ENCODE measurements around the gene UNC5B.

The UNC5B gene

DNA sequence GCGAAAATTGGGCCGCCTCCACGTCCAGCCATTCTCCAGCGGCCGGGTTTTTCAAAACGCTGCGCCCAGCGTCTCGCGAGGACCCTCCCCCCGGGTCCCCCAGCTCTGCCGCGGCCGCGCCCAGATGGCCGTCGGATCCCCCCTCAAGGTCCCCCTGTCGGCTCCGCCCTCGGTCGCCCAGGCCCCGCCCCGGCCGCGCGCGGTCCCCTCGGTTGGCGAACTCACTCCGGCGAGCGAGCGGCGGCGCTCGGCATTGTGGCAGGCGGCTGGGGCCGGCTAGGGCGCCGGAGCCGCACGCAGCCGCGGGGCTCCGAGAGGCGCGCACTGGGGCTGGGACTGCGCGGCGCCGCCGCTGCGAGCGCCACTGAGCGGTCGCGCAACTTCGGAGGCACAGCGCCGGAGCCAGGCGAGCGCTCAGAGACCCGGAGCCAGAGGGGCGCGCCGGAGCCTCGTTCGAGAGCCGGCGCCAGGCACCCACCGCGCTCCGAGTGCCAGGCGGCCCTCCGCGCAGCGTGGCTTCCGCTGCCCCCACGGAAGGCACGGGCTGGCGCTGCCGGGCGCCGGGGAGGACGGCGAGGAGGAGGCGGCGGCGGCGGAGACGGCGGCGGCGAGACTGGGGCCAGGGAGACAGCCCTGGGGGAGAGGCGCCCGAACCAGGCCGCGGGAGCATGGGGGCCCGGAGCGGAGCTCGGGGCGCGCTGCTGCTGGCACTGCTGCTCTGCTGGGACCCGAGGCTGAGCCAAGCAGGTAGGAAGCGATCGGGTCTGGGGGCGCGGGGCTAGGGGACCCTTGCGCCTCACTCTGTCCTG is at the start of gene UNC5B:
UNC5B (plus strand) TSS at position 253 of the 809 bp plus-strand sequence; CDS start at position 669, 416 bp downstream.
- peak; percentile 74 for DNase-seq

DNA sequence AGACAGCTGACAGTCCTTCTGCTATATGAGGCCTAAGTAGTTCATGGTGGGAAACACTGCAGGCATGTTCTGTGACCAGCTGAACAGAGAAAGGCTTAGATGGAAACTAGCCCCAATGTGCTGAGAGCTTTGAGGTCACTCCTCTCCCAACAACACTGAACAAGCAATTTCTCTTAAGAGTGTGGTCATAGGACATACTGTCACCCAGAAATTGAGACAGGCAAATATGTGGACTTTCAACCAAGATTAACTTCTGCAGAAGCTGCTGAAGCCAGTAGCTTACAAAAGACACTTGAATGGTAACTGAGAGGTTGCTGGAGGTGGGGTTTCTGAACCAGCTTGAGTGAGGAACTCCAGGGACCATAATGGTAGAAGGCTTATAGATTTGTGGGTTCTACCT is 38.9 kb upstream of the UNC5B start:
- DNase-seq = no peak

DNA sequence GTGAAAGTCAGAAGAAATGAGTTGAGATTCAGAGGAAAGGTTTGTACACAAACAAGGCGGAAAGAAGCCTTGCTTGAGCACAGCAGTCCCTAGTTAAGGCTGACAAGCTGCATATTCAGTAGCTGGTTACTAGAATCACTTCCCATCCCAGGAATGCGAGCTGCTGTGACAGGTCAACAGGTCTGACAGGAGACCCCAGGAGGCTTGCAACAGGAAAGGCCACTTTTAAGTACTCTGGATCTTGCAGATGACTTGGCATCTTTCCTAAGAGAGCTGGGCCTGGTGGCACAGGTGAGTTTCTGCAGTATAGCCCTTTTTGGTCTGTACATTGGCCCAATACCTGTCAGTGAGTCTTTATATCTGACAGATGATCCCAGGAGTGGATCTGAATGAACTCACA is 35.7 kb upstream of the UNC5B start:
- DNase-seq = no peak

DNA sequence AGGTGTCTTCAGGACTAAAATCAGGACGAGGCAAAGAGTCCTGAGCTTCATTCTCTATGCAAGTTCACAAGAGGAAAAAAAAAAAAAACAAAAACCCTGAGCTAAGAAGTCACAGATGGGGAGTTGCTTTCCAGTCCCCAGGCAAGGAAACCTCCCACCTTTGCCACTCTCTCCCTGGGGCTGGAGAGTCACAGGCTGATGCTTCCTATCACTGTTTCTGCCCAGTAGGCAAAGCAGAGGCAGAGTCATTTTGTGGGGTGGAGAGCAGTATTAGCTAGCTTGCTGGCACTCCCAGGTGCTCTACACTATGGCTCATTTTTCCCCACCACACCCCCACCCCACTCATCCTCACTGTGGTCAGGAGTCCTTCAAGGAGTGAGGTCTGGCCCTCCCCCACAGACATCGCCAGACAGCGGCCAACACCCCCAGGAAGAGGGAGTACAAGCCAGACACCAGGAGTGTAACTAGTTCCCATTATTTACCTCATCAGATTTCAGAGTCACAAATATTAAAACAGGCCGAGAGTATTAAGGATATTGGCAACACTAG is 34.6 kb upstream of the UNC5B start:
- DNase-seq = no peak

DNA sequence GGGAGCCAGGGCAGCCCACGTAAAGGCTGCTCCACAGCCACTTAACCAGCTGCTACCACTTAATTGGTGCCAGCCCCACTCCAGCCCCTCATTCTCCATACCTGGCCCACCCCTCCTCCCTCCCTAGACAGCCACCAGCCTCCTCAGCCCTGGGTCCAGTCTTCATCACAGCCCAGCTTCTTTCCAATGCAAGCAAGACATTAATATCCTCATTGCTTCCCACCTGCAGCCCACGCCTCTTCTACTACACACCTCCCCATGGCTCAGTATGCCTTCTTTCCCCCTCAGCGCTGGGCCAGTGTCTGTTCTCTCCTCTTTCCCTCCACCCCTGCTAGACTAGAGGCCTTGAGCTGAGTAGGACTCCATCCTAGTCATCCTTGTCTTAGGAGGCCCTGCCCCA is 33.5 kb upstream of the UNC5B start:
- no peak for DNase-seq

DNA sequence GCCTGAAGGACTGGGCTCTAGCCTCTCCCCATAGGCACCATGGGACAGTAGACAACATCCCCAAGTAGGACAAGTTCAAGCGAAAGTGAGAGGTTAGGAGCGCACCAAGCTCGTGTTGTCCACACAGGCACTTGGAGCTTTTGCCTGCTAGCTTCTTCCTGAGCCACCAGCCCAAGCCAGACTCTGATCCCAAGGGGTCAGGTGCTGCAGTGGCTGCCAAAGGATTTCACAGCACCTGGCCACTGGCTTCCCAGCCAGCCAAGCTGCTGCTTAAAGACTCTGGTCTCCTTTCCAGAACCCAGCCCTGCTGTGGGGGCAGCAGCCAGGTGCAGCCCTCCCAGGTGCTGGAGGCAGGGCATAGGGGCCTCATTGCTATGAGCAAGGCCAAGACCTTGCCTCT is 33.0 kb upstream of the UNC5B start:
- no peak for DNase-seq

DNA sequence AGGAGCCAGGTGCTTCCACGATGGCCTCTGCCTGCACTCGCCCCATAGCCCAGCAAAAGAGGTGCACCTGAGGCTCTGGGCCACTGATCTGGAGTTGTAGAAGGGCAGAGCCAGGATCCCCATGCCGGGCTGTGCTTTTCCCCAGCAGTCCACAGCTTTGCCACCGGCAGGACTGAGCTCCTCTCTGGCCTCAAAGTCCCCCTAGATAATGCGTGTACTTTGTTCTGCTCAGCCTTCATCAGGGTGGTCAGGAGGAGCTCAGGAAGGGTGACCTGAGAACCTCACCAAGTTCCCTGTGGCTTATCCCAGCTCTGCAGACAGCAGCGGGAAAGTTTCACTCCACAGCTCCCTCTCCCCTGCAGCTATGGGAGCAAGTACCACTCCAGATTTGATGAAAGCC is 27.9 kb upstream of the UNC5B start:
- no peak for DNase-seq

DNA sequence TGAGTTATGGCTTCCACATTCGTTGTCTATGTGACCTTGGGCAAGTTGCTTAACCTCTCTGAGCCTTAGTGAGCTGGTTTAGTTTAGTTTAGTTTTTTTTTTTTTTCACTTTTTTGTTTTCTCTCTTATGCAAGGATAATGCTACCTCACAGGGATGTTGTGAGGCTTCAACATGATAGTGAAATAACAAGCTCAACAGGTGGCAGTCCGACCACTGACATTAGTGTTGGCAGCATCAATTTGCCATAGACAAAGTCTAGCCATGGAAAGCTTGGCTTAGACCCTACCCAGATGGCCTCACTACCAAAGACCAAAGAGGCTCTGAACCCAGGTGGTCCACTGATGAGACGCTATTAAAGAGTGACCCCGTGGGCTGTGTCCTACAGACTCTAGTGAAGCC is 27.2 kb upstream of the UNC5B start:
- no peak for DNase-seq

DNA sequence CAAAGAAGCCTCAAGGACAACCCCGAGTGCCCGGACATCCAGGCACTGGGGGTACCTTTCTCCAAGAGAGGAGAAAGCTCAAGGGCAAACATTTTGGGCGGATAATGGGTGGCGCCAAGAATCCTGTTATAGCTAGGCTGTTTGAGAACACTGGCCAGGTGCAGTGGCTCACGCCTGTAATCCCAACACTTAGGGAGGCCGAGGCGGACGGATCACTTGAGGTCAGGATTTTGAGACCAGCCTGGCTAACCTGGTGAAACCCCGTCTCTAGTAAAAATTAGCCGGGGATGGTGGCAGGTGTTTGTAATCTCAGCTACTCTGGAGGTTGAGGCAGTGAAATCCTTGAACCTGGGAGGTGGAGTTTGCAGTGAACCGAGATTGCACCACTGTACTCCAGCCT is 25.2 kb upstream of the UNC5B start:
- no peak for DNase-seq

DNA sequence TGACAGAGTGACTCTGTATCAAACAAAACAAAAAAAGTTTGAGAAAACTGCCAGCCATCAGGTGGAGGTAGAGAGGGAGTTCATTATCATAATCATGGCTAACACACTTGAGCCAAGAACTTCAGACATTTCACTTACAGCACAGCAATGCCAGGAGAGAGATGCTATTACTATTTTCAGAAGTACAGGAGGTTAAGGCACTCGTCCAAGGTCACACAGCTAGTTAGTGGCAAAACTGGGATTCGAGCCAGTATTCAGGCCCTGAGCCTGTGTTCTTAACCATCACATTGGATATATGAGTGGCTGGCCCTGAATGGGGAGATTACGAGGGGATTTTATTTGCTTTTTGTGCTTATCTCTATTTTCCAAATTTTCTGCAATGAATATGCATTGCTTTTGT is 24.8 kb upstream of the UNC5B start:
- DNase-seq = no peak

DNA sequence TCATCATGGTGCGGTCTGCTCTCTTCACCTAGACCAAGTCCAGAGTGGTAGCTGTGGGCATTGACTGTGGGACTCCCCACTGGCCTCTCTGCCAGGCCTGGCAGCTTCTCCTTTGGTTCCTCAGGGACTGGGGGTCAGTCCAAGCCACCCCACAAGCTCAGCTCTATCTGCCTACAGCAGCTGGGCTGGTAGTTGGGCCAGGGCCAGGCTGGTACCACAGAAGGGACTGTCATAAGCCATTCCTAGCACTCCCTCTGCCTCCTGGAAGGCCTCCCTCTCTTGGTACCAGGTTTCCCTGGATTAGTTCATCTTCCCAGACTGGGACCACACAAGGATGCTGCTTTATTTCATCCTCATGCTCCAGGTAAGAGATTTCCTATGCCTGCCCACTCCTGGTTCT is 24.2 kb upstream of the UNC5B start:
- DNase-seq = no peak

DNA sequence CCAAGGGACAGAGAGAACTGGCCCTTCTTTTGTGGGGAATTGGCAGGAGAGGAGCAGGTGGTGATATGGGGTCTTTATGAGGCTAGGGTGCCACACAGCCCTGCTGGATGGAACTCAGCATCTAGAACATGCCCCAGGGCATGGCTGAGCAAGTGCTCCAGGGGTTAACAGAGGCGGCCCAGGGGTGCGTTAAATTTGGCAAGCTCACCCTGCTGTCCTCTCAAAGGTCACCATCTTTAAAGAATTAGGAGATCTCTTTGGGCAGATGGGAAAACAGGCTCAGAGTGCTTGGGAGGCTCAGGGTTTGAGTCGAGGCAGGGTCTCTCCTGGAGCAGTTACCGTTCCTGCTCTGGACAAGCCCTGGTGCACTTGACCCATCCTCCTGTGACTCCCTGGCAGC is 21.4 kb upstream of the UNC5B start:
- no peak for DNase-seq

DNA sequence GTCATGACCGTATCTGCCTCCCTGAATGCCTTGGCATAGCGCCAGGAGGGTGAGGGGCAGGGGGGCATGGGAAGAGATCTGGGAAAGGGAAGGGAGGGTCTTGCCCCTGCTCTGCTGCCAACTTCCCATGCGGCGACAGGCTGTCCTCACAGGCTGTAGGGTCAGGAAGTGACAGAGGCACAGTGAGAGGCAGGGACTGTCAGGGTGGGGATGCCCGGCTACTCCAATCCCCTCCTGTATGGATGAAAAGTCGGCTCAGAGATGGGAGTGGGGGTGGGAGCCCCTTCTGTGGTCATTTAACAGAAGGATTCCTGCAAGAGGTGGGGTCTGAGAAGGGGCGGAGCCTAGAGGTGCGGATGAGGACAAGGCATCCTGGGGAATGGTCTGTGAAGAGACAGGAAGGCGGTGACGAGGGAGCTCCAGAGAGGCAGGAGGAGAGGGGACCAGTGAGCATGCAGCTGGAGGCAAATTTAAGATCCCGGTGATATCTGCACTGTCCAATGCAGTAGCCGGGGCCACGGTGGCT is 20.8 kb upstream of the UNC5B start:
- DNase-seq = no peak

DNA sequence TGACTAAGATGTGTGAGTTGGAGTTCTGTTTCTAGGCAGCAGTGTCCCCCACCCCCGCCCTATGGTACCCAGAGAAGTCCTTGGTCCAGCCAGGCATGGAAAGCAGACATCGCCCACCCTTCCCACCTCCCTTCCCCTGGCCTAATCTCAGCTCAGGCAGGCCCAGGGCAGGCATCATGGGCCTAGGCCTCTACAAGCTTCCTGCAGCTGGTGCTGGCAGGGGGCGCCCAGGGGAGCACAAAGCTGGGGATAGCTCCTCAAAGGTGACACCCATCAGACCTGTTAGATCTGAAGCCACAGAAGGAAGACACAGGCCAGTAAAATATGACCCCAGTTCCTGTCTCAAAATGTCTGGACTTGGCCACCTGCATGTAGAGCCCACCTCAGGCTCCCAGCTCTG is 18.9 kb upstream of the UNC5B start:
- no peak for DNase-seq

DNA sequence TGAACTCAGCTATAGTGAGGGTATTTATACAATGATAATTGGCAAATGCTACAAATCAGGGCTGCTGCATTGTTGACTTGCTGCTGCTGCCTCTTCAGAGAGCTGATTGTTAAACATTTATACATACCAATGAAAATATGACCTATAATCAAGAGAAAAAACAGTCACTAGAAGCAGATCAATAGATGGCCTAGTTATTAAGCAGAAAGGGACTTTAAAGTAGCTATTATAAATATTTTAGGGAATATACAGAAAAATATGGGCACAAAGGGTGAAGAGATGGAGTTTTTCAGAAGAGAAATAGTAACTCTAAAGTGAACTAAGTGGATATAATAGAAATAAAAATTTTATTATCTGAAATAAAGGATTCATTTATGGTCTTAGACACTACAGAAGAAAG is 14.4 kb upstream of the UNC5B start:
- no peak for DNase-seq

DNA sequence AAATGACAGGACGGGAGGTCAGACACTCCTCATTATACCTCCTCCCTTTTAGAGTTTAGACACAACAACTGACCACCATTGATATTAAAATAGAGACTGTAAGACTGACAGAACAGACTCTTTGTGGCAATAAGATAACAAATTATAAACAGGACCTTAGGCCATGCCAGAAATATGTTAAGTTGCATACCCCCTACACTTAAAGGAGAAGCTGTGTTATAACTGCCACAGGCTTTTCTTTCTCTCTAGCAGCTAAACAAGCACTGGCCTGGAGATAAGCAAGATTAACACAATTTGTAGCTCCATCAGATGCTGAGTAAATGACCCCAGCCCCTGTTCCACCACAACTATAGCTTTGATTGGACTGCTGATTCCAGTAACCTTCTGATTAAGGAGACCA is 10.5 kb upstream of the UNC5B start:
- no peak for DNase-seq

DNA sequence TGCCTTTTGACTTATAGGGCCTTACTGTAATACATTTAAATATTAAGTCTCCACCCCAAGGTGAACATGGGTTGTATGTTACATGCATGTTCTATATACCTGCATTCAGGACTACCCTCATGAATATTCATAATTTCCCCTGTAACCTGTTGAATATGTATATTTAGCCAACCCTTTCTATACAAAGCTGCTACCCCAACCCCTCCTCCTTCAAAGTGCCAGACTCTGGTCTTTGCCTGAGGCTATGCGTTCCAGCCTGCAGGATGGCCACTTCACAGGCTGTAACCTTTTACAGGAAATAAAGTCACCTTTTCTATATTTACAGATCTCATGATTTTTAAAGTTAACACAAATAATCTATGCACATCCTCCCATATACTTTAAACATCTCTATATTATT is 10.1 kb upstream of the UNC5B start:
- no peak for DNase-seq

DNA sequence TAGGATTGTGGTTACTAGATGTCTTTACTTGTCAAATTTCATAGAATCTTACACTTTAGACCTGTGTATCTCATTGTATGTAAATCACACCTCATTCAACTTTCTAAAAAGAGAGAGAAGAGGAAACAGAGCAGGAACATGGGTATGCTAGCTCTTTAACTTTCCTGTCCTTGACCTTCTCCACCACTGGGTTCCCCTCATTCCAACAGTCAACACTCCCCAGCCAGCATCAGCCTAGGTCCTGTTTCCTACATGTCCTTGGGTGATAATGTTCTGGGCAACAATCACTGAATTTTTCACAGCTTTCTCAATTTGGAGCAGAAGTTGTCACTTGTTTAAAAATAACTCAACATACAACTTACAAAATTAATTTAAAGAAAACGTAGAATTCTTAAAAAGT is 9.2 kb upstream of the UNC5B start:
- DNase-seq = no peak

DNA sequence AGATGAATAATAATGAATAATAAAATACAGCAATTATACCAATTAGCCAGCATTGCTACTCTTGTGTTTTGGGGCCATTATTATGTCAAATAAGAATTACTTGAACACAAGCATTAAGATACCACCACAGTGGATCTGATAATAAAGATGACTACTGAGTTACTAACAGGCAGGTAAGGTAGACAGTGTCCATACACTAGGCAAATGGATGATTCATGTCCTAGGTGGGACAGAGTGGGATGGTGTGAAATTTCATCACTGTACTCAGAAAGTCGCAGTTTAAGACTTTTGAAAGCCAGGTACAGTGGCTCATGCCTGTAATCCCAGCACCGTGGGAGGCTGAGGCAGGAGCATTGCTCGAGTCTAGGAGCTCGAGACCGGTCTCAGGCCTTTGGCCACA is 8.7 kb upstream of the UNC5B start:
- no peak for DNase-seq

DNA sequence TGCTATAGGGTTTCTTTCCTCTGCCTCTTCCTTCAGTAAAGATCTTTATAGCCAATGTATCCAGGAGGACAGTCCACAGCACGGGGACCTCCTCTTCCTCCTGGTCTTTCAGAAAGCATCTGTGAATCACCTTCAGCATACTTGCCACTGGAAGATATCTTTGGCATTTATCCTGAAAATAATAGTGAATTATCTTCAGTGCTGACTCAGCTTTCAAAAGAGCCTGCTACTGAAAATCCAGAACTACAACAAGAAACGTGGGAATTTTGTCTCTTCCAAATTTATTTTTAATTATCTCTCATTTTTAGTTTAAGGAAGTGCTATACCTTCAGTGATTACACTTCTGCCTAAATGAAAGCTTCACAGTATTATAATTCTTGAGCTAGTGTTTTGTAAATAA is 7.6 kb upstream of the UNC5B start:
- no peak for DNase-seq

DNA sequence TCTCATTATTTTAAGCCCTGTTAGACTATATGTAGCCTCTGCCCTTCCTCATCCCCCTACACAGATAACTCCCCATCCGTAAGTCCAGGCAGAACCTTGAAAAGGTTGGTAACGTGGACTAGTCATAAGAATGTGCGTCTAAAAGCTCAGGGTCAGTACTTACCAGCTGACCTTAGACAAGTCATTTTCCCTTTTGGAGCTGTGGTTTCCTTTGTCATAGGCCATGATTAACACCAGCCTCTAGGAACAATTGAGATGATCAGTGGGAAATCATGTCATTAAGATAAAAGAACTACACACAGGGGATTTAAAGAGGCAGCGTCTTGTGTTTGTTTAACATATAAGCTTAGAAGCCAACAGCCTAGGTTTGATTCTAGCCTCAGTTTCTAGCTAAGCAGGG is 6.9 kb upstream of the UNC5B start:
- no peak for DNase-seq

DNA sequence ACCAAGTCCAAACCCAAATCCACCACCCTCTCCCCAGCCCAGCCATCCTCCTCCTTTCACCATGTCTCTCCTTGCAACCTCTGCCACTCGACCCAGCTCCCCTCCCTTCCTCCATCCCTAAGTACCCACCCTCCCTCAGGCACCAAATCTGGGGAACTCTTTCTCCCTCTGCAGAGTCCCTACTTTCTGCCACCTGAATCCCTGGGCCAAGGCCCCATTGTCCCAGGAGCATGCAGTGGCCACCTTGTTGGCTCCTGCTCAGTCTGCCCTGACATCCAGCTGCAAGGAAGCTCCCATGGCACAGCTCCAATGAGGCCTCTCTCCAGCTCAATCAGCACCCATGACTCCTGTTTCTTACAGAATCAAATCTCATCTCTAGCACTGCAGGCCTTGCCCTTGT is 5.5 kb upstream of the UNC5B start:
- DNase-seq = no peak

DNA sequence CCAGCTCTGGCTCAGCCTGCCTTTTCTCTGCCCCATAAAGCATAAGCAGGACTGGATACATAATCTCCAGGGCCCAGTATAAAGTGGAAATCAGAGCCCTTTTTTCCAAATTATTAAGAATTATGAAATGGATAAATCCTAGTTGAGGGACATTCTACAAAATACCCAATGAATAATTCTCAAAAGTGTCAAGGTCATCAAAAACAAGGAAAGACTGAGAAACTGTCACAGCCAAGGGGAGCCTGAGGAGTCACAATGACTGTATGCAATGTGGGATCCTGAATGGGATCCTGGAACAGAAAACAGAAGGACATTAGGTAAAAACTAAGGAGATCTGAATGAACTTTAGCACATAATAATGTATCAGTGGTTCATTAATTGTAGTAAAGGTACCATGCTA is 4.8 kb upstream of the UNC5B start:
- DNase-seq = no peak

DNA sequence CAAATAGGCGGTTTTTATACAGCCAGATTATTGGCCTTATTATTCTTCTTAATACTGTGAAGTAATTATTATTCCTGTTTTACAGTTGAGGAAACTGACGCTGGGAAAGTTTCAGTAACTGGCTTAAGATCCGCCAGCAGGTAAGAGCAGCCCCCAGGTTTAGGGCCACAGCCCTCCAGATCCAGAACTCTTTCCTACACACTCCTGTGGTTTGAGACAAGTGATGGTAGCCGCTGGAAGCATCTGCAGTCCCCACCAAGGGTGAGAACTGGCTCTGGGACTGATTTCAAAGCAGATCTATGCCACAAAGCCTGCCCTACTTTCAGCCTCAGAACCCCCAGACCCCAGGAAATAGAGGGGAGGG is 3.0 kb upstream of the UNC5B start:
- no peak for DNase-seq
